Endodermal cell (in vitro differentiated cells): ENCODE results near the gene FN1. TPM values are rescaled to one million over a fixed set of nuclear protein-coding genes. Genes with fewer than 3 reads are reported as not detected.
A peak's percentile ranks its signal among the peaks of the same experiment; 100 is the strongest.

ENCODE experiments used
- DNase-seq: peaks from one replicate; pipeline ENCODE4 v3.0.0-alpha.2; 2017
- H3K27ac ChIP-seq: 2 replicates; pipeline ENCODE4 v1.5.1; 2013; ENCODE audit warnings: mild to moderate bottlenecking, low read depth, low read length, moderate library complexity
- H3K27me3 ChIP-seq: 2 replicates; pipeline ENCODE4 v1.6.1; 2013; ENCODE audit warnings: mild to moderate bottlenecking, low read length, moderate library complexity; ENCODE audit not compliant: insufficient read depth, control insufficient read depth, poor library complexity, severe bottlenecking
- H3K36me3 ChIP-seq: 2 replicates; pipeline ENCODE4 v1.7.0; 2013; ENCODE audit warnings: mild to moderate bottlenecking, low read length, moderate library complexity; ENCODE audit not compliant: control insufficient read depth, insufficient read depth
- H3K4me1 ChIP-seq: one replicate; pipeline ENCODE4 v1.7.0; 2013; ENCODE audit warnings: low read length; ENCODE audit not compliant: control insufficient read depth, insufficient read depth
- H3K4me3 ChIP-seq: 2 replicates; pipeline ENCODE4 v1.5.1; 2013; ENCODE audit warnings: mild to moderate bottlenecking, low read length, moderate library complexity
- H3K9ac ChIP-seq: 2 replicates; pipeline ENCODE4 v1.6.1; 2013; ENCODE audit warnings: mild to moderate bottlenecking, low read length, moderate library complexity; ENCODE audit not compliant: poor library complexity, severe bottlenecking; ENCODE audit errors: extremely low read depth
- H3K9me3 ChIP-seq: 2 replicates; pipeline ENCODE4 v1.6.1; 2013; ENCODE audit warnings: mild to moderate bottlenecking, low read length, moderate library complexity; ENCODE audit not compliant: control insufficient read depth
- H3K27ac Mint-ChIP-seq: 2 replicates; pipeline ENCODE4 v1.8.0; 2020; ENCODE audit warnings: mixed read lengths
- H3K27me3 Mint-ChIP-seq: 2 replicates; pipeline ENCODE4 v1.8.0; 2021; ENCODE audit warnings: mild to moderate bottlenecking, mixed read lengths; ENCODE audit not compliant: insufficient read depth
- H3K36me3 Mint-ChIP-seq: 2 replicates; pipeline ENCODE4 v1.8.0; 2020; ENCODE audit warnings: low read depth, mixed read lengths
- H3K4me1 Mint-ChIP-seq: 2 replicates; pipeline ENCODE4 v1.8.0; 2020; ENCODE audit warnings: mixed read lengths
- H3K4me3 Mint-ChIP-seq: 2 replicates; pipeline ENCODE4 v1.8.0; 2020; ENCODE audit warnings: mild to moderate bottlenecking, moderate library complexity, mixed read lengths
- H3K9me3 Mint-ChIP-seq: 2 replicates; pipeline ENCODE4 v1.8.0; 2020; ENCODE audit warnings: mild to moderate bottlenecking, mixed read lengths
- WGBS, 2 experiments: methylation state at CpG; one replicate each; pipeline versions ENCODE4 v1.1.5 to v1.1.7; 2013; ENCODE audit warnings: missing lambda C conversion rate in 2 of 2, mixed read lengths in 1 of 2; ENCODE audit not compliant: insufficient coverage in 1 of 2, insufficient read length in 1 of 2; 5-methylcytosine and 5-hydroxymethylcytosine counted together
- total RNA-seq, 2 donors: library from RNA; stranded (reverse); fragmentation: NEBNext Ultra II Directional in 1 of 2; extraction: Animal tissue kit (Norgen Biotek cat#: 25700) in 1 of 2; gene quantifications; 2 replicates in 1 of 2; 3 replicates in 1 of 2; pipeline ENCODE4 v1.2.1, GENCODE V29; 2021
- TF ChIP-seq, protein P1 (sequence below): fragments of 200-600 bp; sonication (generic); conservative IDR thresholded peaks from 2 replicates; pipeline ENCODE4 v1.5.0; 2021; ENCODE audit warnings: antibody characterized with exemption, mild to moderate bottlenecking

Gene FN1
- total RNA-seq, 2 donors from 2014 or later: 2,721 to 2,960 TPM

DNA sequence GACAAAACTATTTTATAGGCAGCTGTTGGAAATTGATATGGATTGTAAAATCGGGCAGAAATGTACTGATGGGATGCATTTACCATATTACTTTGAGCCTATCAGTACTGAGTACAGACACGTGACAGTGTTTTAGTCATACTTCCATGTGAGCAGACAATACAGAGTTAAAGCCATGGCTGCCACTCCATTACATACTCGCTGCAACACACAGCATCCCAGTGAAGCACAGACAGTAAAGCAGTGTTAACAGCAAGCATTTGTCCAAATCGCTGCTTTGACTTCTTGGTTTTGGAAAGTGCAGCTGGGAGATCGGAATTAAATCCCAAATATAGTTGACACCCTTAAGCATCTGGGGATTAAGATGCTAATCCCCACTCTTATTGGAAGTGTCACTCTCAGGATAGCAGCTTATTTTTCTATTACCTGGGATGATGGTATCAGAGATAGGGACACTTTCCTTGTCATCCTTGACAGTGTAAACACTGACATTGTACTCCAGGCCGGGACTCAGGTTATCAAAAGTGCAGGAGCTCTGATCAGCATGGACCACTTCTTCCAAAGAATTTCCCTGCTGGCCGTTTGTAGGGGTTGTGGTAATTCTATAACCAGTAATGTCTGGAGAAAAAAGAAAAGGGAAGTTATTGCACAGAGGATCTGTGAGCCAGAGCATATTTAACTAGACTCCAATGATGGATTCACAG is 41.6 kb downstream of the FN1 start:
- no peaks in the 10 kb centered on the region for H3K9me3 Mint-ChIP-seq
- no peaks in the 10 kb centered on the region for H3K27me3 Mint-ChIP-seq
- H3K4me3 ChIP-seq: no peak overlapping the region
- H3K27ac ChIP-seq: no peak overlapping the region
- peaks cover 89% of the 10 kb centered on the region for H3K36me3 Mint-ChIP-seq
- H3K4me3 Mint-ChIP-seq: no peak overlapping the region
- no peak overlapping the region for H3K9ac ChIP-seq
- DNase-seq: no peak
- H3K4me1 Mint-ChIP-seq: peaks cover 5% of the 10 kb centered on the region
- H3K36me3 ChIP-seq: peaks cover 98% of the 10 kb centered on the region
- 92 to 100% methylated on average over 3 to 7 of the region's 7 CpGs for WGBS, 2 experiments
- H3K27me3 ChIP-seq: no peaks in the 10 kb centered on the region
- TF ChIP-seq, protein P1, sequence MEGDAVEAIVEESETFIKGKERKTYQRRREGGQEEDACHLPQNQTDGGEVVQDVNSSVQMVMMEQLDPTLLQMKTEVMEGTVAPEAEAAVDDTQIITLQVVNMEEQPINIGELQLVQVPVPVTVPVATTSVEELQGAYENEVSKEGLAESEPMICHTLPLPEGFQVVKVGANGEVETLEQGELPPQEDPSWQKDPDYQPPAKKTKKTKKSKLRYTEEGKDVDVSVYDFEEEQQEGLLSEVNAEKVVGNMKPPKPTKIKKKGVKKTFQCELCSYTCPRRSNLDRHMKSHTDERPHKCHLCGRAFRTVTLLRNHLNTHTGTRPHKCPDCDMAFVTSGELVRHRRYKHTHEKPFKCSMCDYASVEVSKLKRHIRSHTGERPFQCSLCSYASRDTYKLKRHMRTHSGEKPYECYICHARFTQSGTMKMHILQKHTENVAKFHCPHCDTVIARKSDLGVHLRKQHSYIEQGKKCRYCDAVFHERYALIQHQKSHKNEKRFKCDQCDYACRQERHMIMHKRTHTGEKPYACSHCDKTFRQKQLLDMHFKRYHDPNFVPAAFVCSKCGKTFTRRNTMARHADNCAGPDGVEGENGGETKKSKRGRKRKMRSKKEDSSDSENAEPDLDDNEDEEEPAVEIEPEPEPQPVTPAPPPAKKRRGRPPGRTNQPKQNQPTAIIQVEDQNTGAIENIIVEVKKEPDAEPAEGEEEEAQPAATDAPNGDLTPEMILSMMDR: no peak
- H3K27ac Mint-ChIP-seq: no peak overlapping the region
- no peaks in the 10 kb centered on the region for H3K4me1 ChIP-seq
- no peaks in the 10 kb centered on the region for H3K9me3 ChIP-seq

DNA sequence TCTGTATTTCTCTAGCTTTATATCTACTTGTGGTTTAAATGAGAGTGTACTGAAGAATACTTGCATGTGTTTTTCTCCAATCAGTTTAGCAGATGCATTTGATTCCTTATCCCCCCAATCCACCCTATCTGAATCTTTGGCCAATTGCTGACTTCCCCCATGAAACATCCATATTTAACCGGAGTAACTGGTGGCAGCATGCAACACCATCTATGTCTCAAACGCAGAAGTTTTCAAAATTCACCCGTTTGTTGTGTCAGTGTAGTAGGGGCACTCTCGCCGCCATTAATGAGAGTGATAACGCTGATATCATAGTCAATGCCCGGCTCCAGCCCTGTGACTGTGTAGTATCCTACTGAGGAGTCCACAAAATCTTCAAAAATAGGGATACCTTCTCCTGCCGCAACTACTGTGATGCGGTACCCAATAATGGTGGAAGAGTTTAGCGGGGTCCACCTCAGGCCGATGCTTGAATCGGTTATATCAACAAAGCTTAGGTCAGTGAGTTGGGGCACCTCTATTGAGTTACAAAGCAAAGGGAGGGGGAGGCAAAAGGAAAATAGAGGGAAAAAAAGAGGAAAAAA is 43.1 kb downstream of the FN1 start:
- WGBS, 2 experiments: 92 to 97% methylated on average over 10 to 12 of the region's 12 CpGs
- no peaks in the 10 kb centered on the region for H3K27me3 ChIP-seq
- H3K36me3 ChIP-seq: peaks cover 95% of the 10 kb centered on the region
- no peak for DNase-seq
- H3K4me1 ChIP-seq: no peaks in the 10 kb centered on the region
- H3K36me3 Mint-ChIP-seq: peaks cover 86% of the 10 kb centered on the region
- H3K9me3 ChIP-seq: no peaks in the 10 kb centered on the region
- peak overlapping the region; percentile 26 for H3K27ac Mint-ChIP-seq
- no peak overlapping the region for H3K27ac ChIP-seq
- no peaks in the 10 kb centered on the region for H3K4me1 Mint-ChIP-seq
- TF ChIP-seq, protein P1: no peak
- H3K9ac ChIP-seq: no peak overlapping the region
- no peaks in the 10 kb centered on the region for H3K9me3 Mint-ChIP-seq
- H3K27me3 Mint-ChIP-seq: no peaks in the 10 kb centered on the region
- no peak overlapping the region for H3K4me3 ChIP-seq
- no peak overlapping the region for H3K4me3 Mint-ChIP-seq

DNA sequence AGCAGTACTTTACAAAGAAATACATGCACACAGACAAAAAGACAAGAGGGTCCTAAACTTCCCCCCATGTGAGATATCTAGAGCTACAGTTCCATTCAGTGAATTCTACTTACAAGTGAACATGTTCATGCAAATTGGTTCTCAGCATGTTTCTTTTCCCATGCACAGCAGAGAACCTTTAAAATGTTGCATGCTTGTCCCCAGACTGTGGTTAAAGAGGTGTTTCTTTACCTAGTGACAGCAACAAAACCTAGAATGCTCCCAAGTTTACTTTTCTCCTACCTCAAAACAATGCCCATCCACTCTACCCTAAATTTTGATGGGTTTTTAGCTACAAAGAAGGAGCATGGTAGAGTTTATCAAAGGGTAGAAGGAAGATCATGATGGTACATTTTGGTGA is 43.7 kb downstream of the FN1 start:
- TF ChIP-seq, protein P1: no peak
- Mint-ChIP-seq H3K27ac (no peak overlapping the region), H3K9me3 (no peaks in the 10 kb centered on the region), H3K4me3 (no peak overlapping the region), H3K27me3 (no peaks in the 10 kb centered on the region), H3K36me3 (peaks cover 85% of the 10 kb centered on the region), H3K4me1 (no peaks in the 10 kb centered on the region)
- Histone ChIP-seq H3K27me3 (no peaks in the 10 kb centered on the region), H3K27ac (no peak overlapping the region), H3K36me3 (peaks cover 95% of the 10 kb centered on the region), H3K9ac (no peak overlapping the region), H3K4me1 (no peaks in the 10 kb centered on the region), H3K4me3 (no peak overlapping the region), H3K9me3 (no peaks in the 10 kb centered on the region)
- no peak for DNase-seq
